ENCODE data around the gene SLC22A15.

Gene SLC22A15

DNA sequence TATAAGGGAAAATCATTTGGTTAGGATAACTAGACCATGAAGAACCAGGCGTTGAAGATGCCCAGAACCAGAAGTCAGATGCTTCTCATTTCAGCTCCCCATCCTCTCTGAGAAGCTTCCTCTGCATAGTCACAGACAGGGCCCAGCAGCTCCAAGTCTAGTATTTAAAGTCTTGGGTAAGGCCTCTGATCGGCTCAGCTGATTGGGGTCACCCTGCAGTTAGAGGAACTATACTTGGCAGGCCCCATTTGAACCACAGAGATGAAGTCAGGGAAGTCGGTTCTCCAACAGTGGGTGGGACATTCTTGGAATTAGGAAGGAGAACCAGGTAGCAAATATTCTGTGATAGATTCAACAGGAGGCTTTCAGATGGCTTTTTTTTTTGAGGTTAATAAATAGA is 48.3 kb downstream of the SLC22A15 start:
- Histone ChIP-seq H3K36me3 (ENCODE audit: insufficient read depth) (no peaks in the 10 kb centered on the region), H3K4me3 (IDR thresholded peaks at IDR 0.05; ENCODE audit: insufficient read depth, low read depth, low read length) (no peak overlapping the region), H3K9ac (no peak overlapping the region), H3K4me1 (ENCODE audit: low read depth, poor library complexity, severe bottlenecking) (no peaks in the 10 kb centered on the region), H3K4me2 (no peak overlapping the region), H3K27me3 (ENCODE audit: insufficient read depth, low read depth) (no peaks in the 10 kb centered on the region), H3K27ac (no peak overlapping the region), H4K20me1 (ENCODE audit: insufficient read depth) (no peaks in the 10 kb centered on the region), H2AFZ (ENCODE audit: low read depth) (no peak overlapping the region), H3K79me2 (ENCODE audit: insufficient read depth, low read depth) (no peaks in the 10 kb centered on the region)
- TF ChIP-seq, protein P1, sequence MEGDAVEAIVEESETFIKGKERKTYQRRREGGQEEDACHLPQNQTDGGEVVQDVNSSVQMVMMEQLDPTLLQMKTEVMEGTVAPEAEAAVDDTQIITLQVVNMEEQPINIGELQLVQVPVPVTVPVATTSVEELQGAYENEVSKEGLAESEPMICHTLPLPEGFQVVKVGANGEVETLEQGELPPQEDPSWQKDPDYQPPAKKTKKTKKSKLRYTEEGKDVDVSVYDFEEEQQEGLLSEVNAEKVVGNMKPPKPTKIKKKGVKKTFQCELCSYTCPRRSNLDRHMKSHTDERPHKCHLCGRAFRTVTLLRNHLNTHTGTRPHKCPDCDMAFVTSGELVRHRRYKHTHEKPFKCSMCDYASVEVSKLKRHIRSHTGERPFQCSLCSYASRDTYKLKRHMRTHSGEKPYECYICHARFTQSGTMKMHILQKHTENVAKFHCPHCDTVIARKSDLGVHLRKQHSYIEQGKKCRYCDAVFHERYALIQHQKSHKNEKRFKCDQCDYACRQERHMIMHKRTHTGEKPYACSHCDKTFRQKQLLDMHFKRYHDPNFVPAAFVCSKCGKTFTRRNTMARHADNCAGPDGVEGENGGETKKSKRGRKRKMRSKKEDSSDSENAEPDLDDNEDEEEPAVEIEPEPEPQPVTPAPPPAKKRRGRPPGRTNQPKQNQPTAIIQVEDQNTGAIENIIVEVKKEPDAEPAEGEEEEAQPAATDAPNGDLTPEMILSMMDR (conservative IDR thresholded peaks at IDR 0.05; ENCODE audit: low read depth, low read length), result no peak

- Histone ChIP-seq H3K4me2 (no peak overlapping the region), H3K36me3 (ENCODE audit: insufficient read depth) (no peaks in the 10 kb centered on the region), H3K79me2 (ENCODE audit: insufficient read depth, low read depth) (no peaks in the 10 kb centered on the region), H4K20me1 (ENCODE audit: insufficient read depth) (no peaks in the 10 kb centered on the region), H3K27ac (no peak overlapping the region), H3K4me3 (IDR thresholded peaks at IDR 0.05; ENCODE audit: insufficient read depth, low read depth, low read length) (no peak overlapping the region), H3K9ac (no peak overlapping the region), H3K27me3 (ENCODE audit: insufficient read depth, low read depth) (no peaks in the 10 kb centered on the region), H3K4me1 (ENCODE audit: low read depth, poor library complexity, severe bottlenecking) (no peaks in the 10 kb centered on the region), H2AFZ (ENCODE audit: low read depth) (no peak overlapping the region)
- TF ChIP-seq, protein P1 (conservative IDR thresholded peaks at IDR 0.05; ENCODE audit: low read depth, low read length), result no peak
Observed at GRCh38 chr1:116026631-116027030, 50.3 kb downstream of the SLC22A15 start.

GRCh38 chr1:116031302-116031835 is 55.1 kb downstream of the SLC22A15 start:
- Histone ChIP-seq H2AFZ (ENCODE audit: low read depth) (no peak overlapping the region), H3K4me1 (ENCODE audit: low read depth, poor library complexity, severe bottlenecking) (no peaks in the 10 kb centered on the region), H3K36me3 (ENCODE audit: insufficient read depth) (no peaks in the 10 kb centered on the region), H3K9ac (no peak overlapping the region), H3K27ac (no peak overlapping the region), H3K27me3 (ENCODE audit: insufficient read depth, low read depth) (no peaks in the 10 kb centered on the region), H4K20me1 (ENCODE audit: insufficient read depth) (no peaks in the 10 kb centered on the region), H3K79me2 (ENCODE audit: insufficient read depth, low read depth) (no peaks in the 10 kb centered on the region), H3K4me2 (no peak overlapping the region), H3K4me3 (IDR thresholded peaks at IDR 0.05; ENCODE audit: insufficient read depth, low read depth, low read length) (no peak overlapping the region)
- TF ChIP-seq, protein P1 (conservative IDR thresholded peaks at IDR 0.05; ENCODE audit: low read depth, low read length), result no peak

GRCh38 chr1:116033322-116033721 is 57.0 kb downstream of the SLC22A15 start:
- Histone ChIP-seq H4K20me1 (ENCODE audit: insufficient read depth) (no peaks in the 10 kb centered on the region), H3K79me2 (ENCODE audit: insufficient read depth, low read depth) (no peaks in the 10 kb centered on the region), H3K4me1 (ENCODE audit: low read depth, poor library complexity, severe bottlenecking) (no peaks in the 10 kb centered on the region), H3K27ac (no peak overlapping the region), H3K4me3 (IDR thresholded peaks at IDR 0.05; ENCODE audit: insufficient read depth, low read depth, low read length) (no peak overlapping the region), H3K4me2 (no peak overlapping the region), H2AFZ (ENCODE audit: low read depth) (no peak overlapping the region), H3K36me3 (ENCODE audit: insufficient read depth) (no peaks in the 10 kb centered on the region), H3K27me3 (ENCODE audit: insufficient read depth, low read depth) (no peaks in the 10 kb centered on the region), H3K9ac (no peak overlapping the region)
- TF ChIP-seq, protein P1 (conservative IDR thresholded peaks at IDR 0.05; ENCODE audit: low read depth, low read length), result no peak

Data from KMS-11 (cell line).